HEK293 (cell line): ENCODE data around the gene SHISA9.

Experiments used
- CTCF ChIA-PET: fragments of 350-600 bp; formaldehyde crosslinking; extraction: SDS; loops from one replicate; lab custom pipeline; 2021; ENCODE audit warnings: antibody characterized with exemption; lab: Yijun Ruan, JAX
- POLR2A ChIA-PET: fragments of 300-600 bp; formaldehyde crosslinking; extraction: SDS; loops from one replicate; lab custom pipeline; 2020; ENCODE audit warnings: antibody characterized with exemption, inconsistent platforms; lab: Yijun Ruan, JAX
- H3K27ac ChIP-seq: fragments of 200-500 bp; sonication (Bioruptor generic); 2 replicates; pipeline ENCODE4 v1.5.1; 2014; ENCODE audit warnings: low read depth, low read length, control low read depth, inconsistent platforms; ENCODE audit errors: extremely low read depth
- H3K36me3 ChIP-seq, 2 experiments: fragments of 200-500 bp in 1 of 2; sonication (Bioruptor generic) in 1 of 2; 1 replicate in 1 of 2; 2 replicates in 1 of 2; pipeline ENCODE4 v1.5.1; 2014 to 2017; ENCODE audit warnings: inconsistent platforms in 2 of 2, low read length in 2 of 2; ENCODE audit not compliant: control insufficient read depth in 2 of 2, insufficient read depth in 1 of 2
- H3K4me1 ChIP-seq: fragments of 200-500 bp; sonication (Bioruptor generic); 2 replicates; pipeline ENCODE4 v1.5.1; 2014; ENCODE audit warnings: mild to moderate bottlenecking, low read length, inconsistent platforms; ENCODE audit not compliant: control insufficient read depth, insufficient read depth
- H3K4me3 ChIP-seq: 2 replicates; pipeline ENCODE4 v1.5.1; 2011; ENCODE audit warnings: low read depth, mild to moderate bottlenecking, control low read depth, low read length, moderate library complexity
- H3K9me3 ChIP-seq: fragments of 200-500 bp; sonication (Bioruptor generic); 2 replicates; pipeline ENCODE4 v1.5.1; 2014; ENCODE audit warnings: low read depth, low read length, inconsistent platforms; ENCODE audit not compliant: control insufficient read depth, insufficient read depth
- GLI2 ChIP-seq: fragments of 450-650 bp; formaldehyde crosslinking; IDR thresholded peaks from 2 replicates; pipeline ENCODE4; 2017; ENCODE audit warnings: missing biosample characterization, missing genetic modification characterization, low read depth, borderline replicate concordance
- GLI4 ChIP-seq: fragments of 450-650 bp; formaldehyde crosslinking; IDR thresholded peaks from 2 replicates; pipeline ENCODE4 v1.5.1; 2016; ENCODE audit warnings: missing biosample characterization, missing genetic modification characterization
- HOXC10 ChIP-seq: sonication (generic); formaldehyde crosslinking; IDR thresholded peaks from 2 replicates; pipeline ENCODE4 v1.8.1; 2023; ENCODE audit warnings: mild to moderate bottlenecking, missing genetic modification reagents
- KLF1 ChIP-seq: fragments of 450-650 bp; formaldehyde crosslinking; IDR thresholded peaks from 2 replicates; pipeline ENCODE4 v1.5.1; 2016; ENCODE audit warnings: missing biosample characterization, missing genetic modification characterization
- KLF10 ChIP-seq: fragments of 450-650 bp; IDR thresholded peaks from 2 replicates; pipeline ENCODE4 v1.5.1; 2018; ENCODE audit warnings: missing biosample characterization, mild to moderate bottlenecking, missing genetic modification characterization
- KLF17 ChIP-seq: fragments of 450-650 bp; formaldehyde crosslinking; IDR thresholded peaks from 2 replicates; pipeline ENCODE4 v1.5.1; 2016; ENCODE audit warnings: missing biosample characterization, missing genetic modification characterization
- PATZ1 ChIP-seq: fragments of 450-650 bp; formaldehyde crosslinking; IDR thresholded peaks from 2 replicates; pipeline ENCODE4 v1.5.1; 2016; ENCODE audit warnings: missing biosample characterization, missing genetic modification characterization
- REPIN1 ChIP-seq: fragments of 450-650 bp; formaldehyde crosslinking; IDR thresholded peaks from 2 replicates; pipeline ENCODE4 v1.5.1; 2017; ENCODE audit warnings: missing biosample characterization, missing genetic modification characterization, low read depth
- TRIM28 ChIP-seq: IDR thresholded peaks from 2 replicates; pipeline ENCODE4 v1.6.1; 2011; ENCODE audit warnings: low read length, control low read depth, borderline replicate concordance
- ZBTB17 ChIP-seq: fragments of 450-650 bp; formaldehyde crosslinking; IDR thresholded peaks from 2 replicates; pipeline ENCODE4 v1.5.1; 2016; ENCODE audit warnings: missing biosample characterization, missing genetic modification characterization
- ZBTB20 ChIP-seq: fragments of 450-650 bp; formaldehyde crosslinking; IDR thresholded peaks from 2 replicates; pipeline ENCODE4 v1.5.1; 2016; ENCODE audit warnings: missing biosample characterization, missing genetic modification characterization
- ZBTB21 ChIP-seq: fragments of 450-650 bp; formaldehyde crosslinking; IDR thresholded peaks from 2 replicates; pipeline ENCODE4 v1.5.1; 2017; ENCODE audit warnings: missing biosample characterization, missing genetic modification characterization
- ZBTB26 ChIP-seq: fragments of 450-650 bp; formaldehyde crosslinking; optimal IDR thresholded peaks from 2 replicates; pipeline ENCODE3; 2016; ENCODE audit warnings: missing biosample characterization, mild to moderate bottlenecking, missing genetic modification characterization
- ZBTB44 ChIP-seq: fragments of 450-650 bp; IDR thresholded peaks from 2 replicates; pipeline ENCODE4 v1.5.1; 2018; ENCODE audit warnings: missing biosample characterization, mild to moderate bottlenecking, missing genetic modification characterization
- ZFP37 ChIP-seq: fragments of 450-650 bp; formaldehyde crosslinking; IDR thresholded peaks from 2 replicates; pipeline ENCODE4 v1.5.1; 2016; ENCODE audit warnings: missing biosample characterization, missing genetic modification characterization
- ZNF10 ChIP-seq: fragments of 450-650 bp; formaldehyde crosslinking; IDR thresholded peaks from 2 replicates; pipeline ENCODE4 v1.5.1; 2017; ENCODE audit warnings: missing biosample characterization, missing genetic modification characterization
- ZNF112 ChIP-seq: fragments of 450-650 bp; formaldehyde crosslinking; IDR thresholded peaks from 2 replicates; pipeline ENCODE4 v1.5.0; 2017; ENCODE audit warnings: missing biosample characterization, missing genetic modification characterization
- ZNF174 ChIP-seq: fragments of 450-650 bp; formaldehyde crosslinking; IDR thresholded peaks from 2 replicates; pipeline ENCODE4 v1.5.0; 2017; ENCODE audit warnings: missing biosample characterization, mild to moderate bottlenecking, missing genetic modification characterization
- ZNF214 ChIP-seq: fragments of 450-650 bp; formaldehyde crosslinking; IDR thresholded peaks from 2 replicates; pipeline ENCODE4 v1.5.1; 2017; ENCODE audit warnings: missing biosample characterization, mild to moderate bottlenecking, missing genetic modification characterization, borderline replicate concordance
- ZNF416 ChIP-seq: fragments of 450-650 bp; formaldehyde crosslinking; IDR thresholded peaks from 2 replicates; pipeline ENCODE4 v1.5.1; 2016; ENCODE audit warnings: missing biosample characterization, missing genetic modification characterization
- ZNF580 ChIP-seq: fragments of 450-650 bp; formaldehyde crosslinking; IDR thresholded peaks from 2 replicates; pipeline ENCODE4 v1.5.1; 2016; ENCODE audit warnings: missing biosample characterization, missing genetic modification characterization
- ZNF610 ChIP-seq: fragments of 450-650 bp; formaldehyde crosslinking; IDR thresholded peaks from 2 replicates; pipeline ENCODE4 v1.5.1; 2016; ENCODE audit warnings: missing biosample characterization, missing genetic modification characterization, borderline replicate concordance
- ZNF629 ChIP-seq: fragments of 450-650 bp; formaldehyde crosslinking; IDR thresholded peaks from 2 replicates; pipeline ENCODE4 v1.5.1; 2017; ENCODE audit warnings: missing biosample characterization, missing genetic modification characterization
- ZNF654 ChIP-seq: fragments of 450-650 bp; formaldehyde crosslinking; IDR thresholded peaks from 2 replicates; pipeline ENCODE4 v1.5.1; 2016; ENCODE audit warnings: low read depth, missing biosample characterization, missing genetic modification characterization
- ZNF660 ChIP-seq: fragments of 450-650 bp; IDR thresholded peaks from 2 replicates; pipeline ENCODE4 v1.5.1; 2018; ENCODE audit warnings: missing biosample characterization, mild to moderate bottlenecking, missing genetic modification characterization
- ZNF707 ChIP-seq: fragments of 450-650 bp; formaldehyde crosslinking; IDR thresholded peaks from 2 replicates; pipeline ENCODE4 v1.5.1; 2016; ENCODE audit warnings: missing biosample characterization, missing genetic modification characterization
- ZNF747 ChIP-seq: fragments of 450-650 bp; formaldehyde crosslinking; IDR thresholded peaks from 2 replicates; pipeline ENCODE4 v1.5.1; 2016; ENCODE audit warnings: missing biosample characterization, missing genetic modification characterization
- ZNF791 ChIP-seq: fragments of 450-650 bp; formaldehyde crosslinking; IDR thresholded peaks from 2 replicates; pipeline ENCODE4 v1.5.1; 2016; ENCODE audit warnings: missing biosample characterization, missing genetic modification characterization
- ZNF843 ChIP-seq: fragments of 450-650 bp; formaldehyde crosslinking; IDR thresholded peaks from 2 replicates; pipeline ENCODE4 v1.5.1; 2016; ENCODE audit warnings: missing biosample characterization, missing genetic modification characterization
- ZXDB ChIP-seq: fragments of 450-650 bp; formaldehyde crosslinking; IDR thresholded peaks from 2 replicates; pipeline ENCODE4 v1.5.1; 2016; ENCODE audit warnings: missing biosample characterization, missing genetic modification characterization

The SHISA9 gene

GRCh38 chr16:13013043-13013442, 111.6 kb downstream of the SHISA9 start (continued):
- TF ChIP-seq ZBTB20 (tag by site-specific recombination) = no peak
- TF ChIP-seq ZNF747 (tag by site-specific recombination) = no peak

- Histone ChIP-seq H3K4me3 (no peak overlapping the region), H3K9me3 (no peaks in the 10 kb centered on the region)
- POLR2A ChIA-PET = no interaction called here
These were observed 113.1 kb downstream of the SHISA9 start for GRCh38 chr16:13014476-13014875.

GRCh38 chr16:13018026-13018425, 116.6 kb downstream of the SHISA9 start:
- H3K27ac ChIP-seq = no peak overlapping the region
- POLR2A ChIA-PET = no interaction called here

More at GRCh38 chr16:13014476-13014875, 113.1 kb downstream of the SHISA9 start:
- no peaks in the 10 kb centered on the region for H3K36me3 ChIP-seq
- H3K4me1 ChIP-seq = no peaks in the 10 kb centered on the region
- TF ChIP-seq ZNF416 (tag by site-specific recombination) (no peak), KLF10 (tag by site-specific recombination) (no peak), ZXDB (tag by site-specific recombination) (no peak), ZBTB21 (tag by site-specific recombination) (no peak), ZNF791 (tag by site-specific recombination) (no peak), REPIN1 (no peak), ZNF174 (tag by site-specific recombination) (no peak), ZBTB17 (no peak), ZBTB44 (tag by site-specific recombination) (no peak)
- CTCF ChIA-PET = no interaction called here
- H3K27ac ChIP-seq = no peak overlapping the region

More at GRCh38 chr16:13018026-13018425, 116.6 kb downstream of the SHISA9 start:
- H3K4me3 ChIP-seq = no peak overlapping the region
- no peaks in the 10 kb centered on the region for H3K4me1 ChIP-seq
- TF ChIP-seq PATZ1 (tag by site-specific recombination) (no peak), ZFP37 (tag by site-specific recombination) (no peak), KLF17 (tag by site-specific recombination) (no peak), ZNF610 (tag by site-specific recombination) (no peak), ZNF112 (tag by site-specific recombination) (no peak), ZNF10 (tag by site-specific recombination) (no peak), ZNF843 (tag by site-specific recombination) (no peak), TRIM28 (no peak), ZBTB26 (tag by site-specific recombination) (no peak), GLI2 (tag by site-specific recombination) (no peak), KLF1 (tag by site-specific recombination) (no peak), ZNF660 (tag by site-specific recombination) (no peak), HOXC10 (no peak), ZNF629 (no peak), ZNF654 (tag by site-specific recombination) (no peak), GLI4 (tag by site-specific recombination) (no peak), ZNF707 (tag by site-specific recombination) (no peak), ZNF214 (tag by site-specific recombination) (no peak), ZNF580 (no peak)
- H3K36me3 ChIP-seq = no peaks in the 10 kb centered on the region
- H3K9me3 ChIP-seq = no peaks in the 10 kb centered on the region
- CTCF ChIA-PET = interaction anchor here (0.5 to 0.8 kb wide), 3 partner anchors 91 to 563 kb away, joined by 3 to 4 read pairs (median 4); no protein-coding TSS in a partner anchor
